Upper lobe of left lung (tissue), 6 donors: ENCODE results near the gene BNIP5. TPM values are rescaled to one million over a fixed set of nuclear protein-coding genes. Genes with fewer than 3 reads are reported as not detected.

Experiments
- ATAC-seq, 2 donors: fragments of 200-7000 bp; cut with Tn5 transposase; one replicate each; pipeline ENCODE4 v1.9.1; 2022; ENCODE audit warnings: mild to moderate bottlenecking in 2 of 2, moderate library complexity in 2 of 2; ENCODE audit not compliant: low FRiP score in 2 of 2
- DNase-seq, 2 donors: peaks; one replicate each; pipeline ENCODE4 v3.0.0-alpha.2; 2019 to 2020
- H3K27ac ChIP-seq, 4 donors: fragments of 200-600 bp; sonication (generic); one replicate each; pipeline ENCODE4 v1.5.1; 2016 to 2019
- H3K27me3 ChIP-seq, 4 donors: fragments of 200-600 bp; sonication (generic); one replicate each; pipeline ENCODE4 v1.5.1; 2017 to 2019
- H3K36me3 ChIP-seq, 4 donors: fragments of 200-600 bp; sonication (generic); one replicate each; pipeline ENCODE4 v1.5.1; 2016 to 2019
- H3K4me1 ChIP-seq, 4 donors: fragments of 200-600 bp; sonication (generic); one replicate each; pipeline ENCODE4 v1.5.1; 2018 to 2019
- H3K4me3 ChIP-seq, 4 donors: fragments of 200-600 bp; sonication (generic); one replicate each; pipeline ENCODE4 v1.5.1; 2017 to 2019; ENCODE audit warnings: mild to moderate bottlenecking in 2 of 4, moderate library complexity in 1 of 4
- H3K9me3 ChIP-seq, 4 donors: fragments of 200-600 bp; sonication (generic); one replicate each; pipeline ENCODE4 v1.5.1; 2018 to 2019
- EP300 ChIP-seq, 4 donors: sonication (generic); formaldehyde crosslinking; IDR thresholded peaks; one replicate each; pipeline ENCODE4 v1.5.1; 2017; ENCODE audit warnings: antibody characterized with exemption in 4 of 4, control low read depth in 2 of 4
- POLR2A ChIP-seq, 4 donors: fragments of 450-650 bp; IDR thresholded peaks; one replicate each; pipeline ENCODE4 v1.5.1; 2016 to 2017; ENCODE audit warnings: antibody characterized with exemption in 4 of 4, mild to moderate bottlenecking in 2 of 4
- POLR2AphosphoS5 ChIP-seq, 2 donors: sonication (generic); formaldehyde crosslinking; IDR thresholded peaks; one replicate each; pipeline ENCODE4 v1.5.1; 2017; ENCODE audit warnings: antibody characterized with exemption in 2 of 2
- WGBS, 2 donors: methylation state at CpG; one replicate each; pipeline ENCODE4 v1.1.5; 2017 to 2018; 5-methylcytosine and 5-hydroxymethylcytosine counted together
- total RNA-seq, 6 donors: library from RNA; depleted of rRNA in 4 of 6; stranded (reverse); fragments of >200 nt in 4 of 6; gene quantifications; one replicate each; pipeline versions ENCODE4 v1.1.0 to v1.2.1, GENCODE V29; 2016 to 2021
- TF ChIP-seq, protein P1 (sequence below), 6 experiments: fragments of 450-650 bp in 4 of 6; fragments of 200-600 bp in 2 of 6; sonication (generic) in 2 of 6; IDR thresholded peaks; one replicate each; pipeline ENCODE4 v1.5.1; 2016 to 2019; ENCODE audit warnings: antibody characterized with exemption in 6 of 6
- donor health status: DM: no; HTN: no; CAD: no; lungs with moderate emphysema.
- donor health status: DM: no; HTN: yes; CAD: no; lungs with severe emphysema.

The BNIP5 gene
- under 1 TPM in 1 of 6 donors, not detected in 5; 0.10 TPM for total RNA-seq

GRCh38 chr6:36336779-36337241 lies at the start of gene BNIP5:
TSS of gene BNIP5 (minus strand) at chr6:36336888. CDS start at chr6:36330690, 6,198 bp downstream.
- H3K27ac ChIP-seq: no peak within 1 kb of the TSS
- DNase-seq (no peak), ATAC-seq (no peak)
- H3K4me1 ChIP-seq: peaks cover 4 to 10% (median 5%) of the 10 kb centered on the region in 4 donors
- 45 to 73% methylated on average over 3 of the region's 3 CpGs for WGBS, 2 donors
- no peaks in the 10 kb centered on the region for H3K9me3 ChIP-seq
- H3K36me3 ChIP-seq: no peaks in the 10 kb centered on the region
- no peak within 1 kb of the TSS for H3K4me3 ChIP-seq
- H3K27me3 ChIP-seq: peaks cover 0 to 12% (median 0%) of the 10 kb centered on the region in 4 donors
- TF ChIP-seq EP300 (IDR thresholded peaks at IDR 0.05) (no peak), POLR2A (IDR thresholded peaks at IDR 0.05) (no peak)
- TF ChIP-seq, protein P1, sequence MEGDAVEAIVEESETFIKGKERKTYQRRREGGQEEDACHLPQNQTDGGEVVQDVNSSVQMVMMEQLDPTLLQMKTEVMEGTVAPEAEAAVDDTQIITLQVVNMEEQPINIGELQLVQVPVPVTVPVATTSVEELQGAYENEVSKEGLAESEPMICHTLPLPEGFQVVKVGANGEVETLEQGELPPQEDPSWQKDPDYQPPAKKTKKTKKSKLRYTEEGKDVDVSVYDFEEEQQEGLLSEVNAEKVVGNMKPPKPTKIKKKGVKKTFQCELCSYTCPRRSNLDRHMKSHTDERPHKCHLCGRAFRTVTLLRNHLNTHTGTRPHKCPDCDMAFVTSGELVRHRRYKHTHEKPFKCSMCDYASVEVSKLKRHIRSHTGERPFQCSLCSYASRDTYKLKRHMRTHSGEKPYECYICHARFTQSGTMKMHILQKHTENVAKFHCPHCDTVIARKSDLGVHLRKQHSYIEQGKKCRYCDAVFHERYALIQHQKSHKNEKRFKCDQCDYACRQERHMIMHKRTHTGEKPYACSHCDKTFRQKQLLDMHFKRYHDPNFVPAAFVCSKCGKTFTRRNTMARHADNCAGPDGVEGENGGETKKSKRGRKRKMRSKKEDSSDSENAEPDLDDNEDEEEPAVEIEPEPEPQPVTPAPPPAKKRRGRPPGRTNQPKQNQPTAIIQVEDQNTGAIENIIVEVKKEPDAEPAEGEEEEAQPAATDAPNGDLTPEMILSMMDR (IDR thresholded peaks at IDR 0.05): no peak

DNA sequence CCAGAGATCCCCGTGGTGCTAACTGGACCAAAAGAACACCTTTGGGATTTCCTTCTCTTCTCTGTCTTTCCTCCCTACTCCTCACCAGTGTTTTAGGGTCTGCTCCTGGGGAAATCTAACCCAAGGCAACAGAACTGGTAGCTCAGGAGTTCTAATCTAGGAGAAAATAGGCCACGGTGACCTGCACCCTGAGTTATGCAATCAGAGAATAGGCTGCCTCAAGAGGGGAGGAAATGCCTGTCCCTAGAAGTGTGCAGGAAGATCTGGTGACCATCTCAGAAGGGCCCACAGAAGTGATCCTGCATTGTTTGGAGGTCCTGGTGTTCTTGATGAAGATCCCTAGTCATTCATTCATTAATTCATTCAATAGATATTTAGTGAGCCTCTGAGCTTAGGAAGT lies 47.4 kb upstream of the BNIP5 start:
- no peak overlapping the region for H3K4me3 ChIP-seq
- H3K27me3 ChIP-seq: no peaks in the 10 kb centered on the region
- TF ChIP-seq, protein P1 (IDR thresholded peaks at IDR 0.05): no peak
- TF ChIP-seq POLR2AphosphoS5 (IDR thresholded peaks at IDR 0.05): no peak
- no peak overlapping the region for H3K27ac ChIP-seq
- H3K36me3 ChIP-seq: no peaks in the 10 kb centered on the region
- 68 to 69% methylated on average over 2 of the region's 2 CpGs for WGBS, 2 donors
- no peaks in the 10 kb centered on the region for H3K9me3 ChIP-seq
- ATAC-seq (no peak), DNase-seq (no peak)
- H3K4me1 ChIP-seq: peaks cover 12 to 20% (median 18%) of the 10 kb centered on the region in 4 donors

DNA sequence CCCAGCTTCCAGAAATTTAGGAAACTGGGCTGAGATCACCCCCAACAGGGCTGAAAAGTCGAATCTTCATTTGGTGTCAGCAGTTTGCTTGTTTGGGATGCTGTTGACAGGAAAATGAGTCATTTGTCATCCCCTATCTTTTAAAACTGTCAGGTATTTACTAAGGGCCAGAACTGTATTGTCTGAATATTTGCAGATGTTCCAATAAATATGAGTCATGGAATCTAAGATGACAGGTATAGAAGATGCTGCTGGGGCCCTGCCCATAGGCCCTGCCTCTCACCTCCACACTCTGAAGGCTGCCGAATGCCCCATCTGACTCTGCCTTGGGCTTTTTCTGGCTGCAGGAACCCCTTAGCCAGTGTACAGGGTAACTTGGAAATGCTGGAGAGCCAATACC lies 46.9 kb upstream of the BNIP5 start:
- H3K27ac ChIP-seq: no peak overlapping the region
- H3K4me1 ChIP-seq: peaks cover 12 to 20% (median 18%) of the 10 kb centered on the region in 4 donors
- H3K9me3 ChIP-seq: no peaks in the 10 kb centered on the region
- no peaks in the 10 kb centered on the region for H3K36me3 ChIP-seq
- no peaks in the 10 kb centered on the region for H3K27me3 ChIP-seq
- TF ChIP-seq POLR2AphosphoS5 (IDR thresholded peaks at IDR 0.05): no peak
- TF ChIP-seq, protein P1 (IDR thresholded peaks at IDR 0.05): no peak
- no peak for ATAC-seq
- no peak overlapping the region for H3K4me3 ChIP-seq
- WGBS, 2 donors: 69 to 70% methylated on average over 2 of the region's 2 CpGs
- no peak for DNase-seq

DNA sequence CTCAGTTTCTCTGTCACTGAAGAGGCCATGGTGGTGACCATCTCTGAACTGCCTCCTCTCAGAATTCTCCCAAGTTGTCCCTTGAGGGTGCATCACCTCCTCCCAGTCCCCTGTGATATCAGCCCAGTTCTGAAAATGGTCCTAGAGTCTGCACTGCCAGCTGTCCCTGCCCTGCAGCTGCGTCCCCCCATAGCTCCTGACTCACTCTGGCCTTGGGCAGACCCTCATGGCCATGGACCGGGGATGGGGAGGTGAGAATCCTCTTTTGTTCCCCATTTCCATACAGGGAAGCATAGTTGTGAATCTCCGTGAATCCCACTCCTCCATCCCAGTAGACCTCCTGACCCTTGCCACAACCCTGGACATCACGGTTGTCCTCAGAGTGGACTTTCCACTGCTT lies 46.3 kb upstream of the BNIP5 start:
- no peaks in the 10 kb centered on the region for H3K27me3 ChIP-seq
- peaks cover 9 to 18% (median 14%) of the 10 kb centered on the region in 4 donors for H3K4me1 ChIP-seq
- DNase-seq (no peak), ATAC-seq (no peak)
- no peak for TF ChIP-seq POLR2AphosphoS5 (IDR thresholded peaks at IDR 0.05)
- no peak for TF ChIP-seq EP300 (IDR thresholded peaks at IDR 0.05)
- TF ChIP-seq, protein P1 (IDR thresholded peaks at IDR 0.05): no peak
- no peak for TF ChIP-seq POLR2A (IDR thresholded peaks at IDR 0.05)
- no peak overlapping the region for H3K4me3 ChIP-seq
- H3K36me3 ChIP-seq: no peaks in the 10 kb centered on the region
- H3K27ac ChIP-seq: no peak overlapping the region
- WGBS, 2 donors: 55 to 59% methylated on average over 4 of the region's 4 CpGs
- no peaks in the 10 kb centered on the region for H3K9me3 ChIP-seq
